Measurements from ENCODE around the gene ZNF410. TPM values are rescaled to one million over a fixed set of nuclear protein-coding genes. Genes with fewer than 3 reads are reported as not detected.

The ZNF410 gene
- total and polyA plus RNA-seq, 2 of the 8 experiments (the other 6 are each of a cell fraction or from before 2014, with no cell fraction given), result 11.2 to 18.9 TPM

- FAIRE-seq (no peak), DNase-seq (ENCODE audit: low read depth in 1 of 2, low spot score in 2 of 2) (no peak)
- no peak overlapping the region for H3K23ac ChIP-seq (ENCODE audit: insufficient read length)
- 80% methylated on average over 1 of the region's 1 CpG; no CpG with 5 or more reads in 1 of the 2 experiments for WGBS, 2 experiments (ENCODE audit: extremely low coverage in 1 of 2, insufficient coverage in 1 of 2, insufficient read length in 1 of 2, insufficient replicate concordance in 2 of 2, low coverage in 1 of 2, low lambda C conversion rate in 2 of 2, missing lambda C conversion rate in 1 of 2)
- H3K4me3 ChIP-seq (ENCODE audit: extremely low read depth in 1 of 4, insufficient read depth in 2 of 4, low read depth in 3 of 4, low read length in 4 of 4), result no peak overlapping the region
- H3K27me3 ChIP-seq (replicated peaks in 1 of 4; ENCODE audit: control insufficient read depth in 3 of 4, extremely low read depth in 1 of 4, insufficient read depth in 3 of 4, low read length in 3 of 4), result no peaks in the 10 kb centered on the region
- peaks cover 0 to 9% (median 4%) of the 10 kb centered on the region in 4 experiments; a peak in 3 of 8 replicates for H3K36me3 ChIP-seq (ENCODE audit: control insufficient read depth in 2 of 4, insufficient read depth in 4 of 4, low read length in 3 of 4)
- no peaks in the 10 kb centered on the region for H3K9me3 ChIP-seq (ENCODE audit: insufficient read depth in 2 of 2, low read depth in 1 of 2, low read length in 1 of 2)
- H3K4me1 ChIP-seq (replicated peaks in 1 of 4; ENCODE audit: control insufficient read depth in 3 of 4, insufficient read depth in 4 of 4, low read length in 3 of 4), result no peaks in the 10 kb centered on the region
- no peaks in the 10 kb centered on the region for H3K79me1 ChIP-seq (ENCODE audit: low read depth, low read length)
- no peak overlapping the region for H3K56ac ChIP-seq (replicated peaks; ENCODE audit: insufficient read length, low read depth, low read length)
- no peak for TF ChIP-seq TBP (IDR thresholded peaks at IDR 0.05; ENCODE audit: low read depth, low read length)
- TF ChIP-seq SP2 (IDR thresholded peaks at IDR 0.05; ENCODE audit: low read length), result no peak
- H2BK20ac ChIP-seq (ENCODE audit: low read length), result no peak overlapping the region
- CTCF ChIA-PET (ENCODE audit: partially characterized antibody), result interaction anchor here (0.7 kb wide), 1 partner anchor 19 kb away, joined by 3 read pairs; no protein-coding TSS in a partner anchor
- H3K9ac ChIP-seq (replicated peaks in 1 of 4; ENCODE audit: extremely low read depth in 1 of 4, low read depth in 3 of 4, low read length in 3 of 4), result no peak overlapping the region
- no peaks in the 10 kb centered on the region for H3K79me2 ChIP-seq (ENCODE audit: control insufficient read depth in 1 of 2, insufficient read depth in 2 of 2, low read length in 2 of 2)
- H2AK5ac ChIP-seq (ENCODE audit: low read depth, low read length), result no peak overlapping the region
- H3K14ac ChIP-seq (ENCODE audit: insufficient read length), result no peak overlapping the region
- H2AFZ ChIP-seq (ENCODE audit: low read length), result no peak overlapping the region
- no peak overlapping the region for H4K5ac ChIP-seq (ENCODE audit: insufficient read length, low read depth, low read length)
- POLR2A ChIA-PET (ENCODE audit: partially characterized antibody), result no interaction called here
- H3K27ac ChIP-seq (ENCODE audit: low read depth, low read length), result no peak overlapping the region
- no peaks in the 10 kb centered on the region; the same call in 1 of the 2 replicates for H3K23me2 ChIP-seq (ENCODE audit: low read depth, low read length)
- H2BK15ac ChIP-seq (ENCODE audit: low read length), result no peak overlapping the region
- no peak overlapping the region for H2BK12ac ChIP-seq (ENCODE audit: low read depth, low read length)
- no peak overlapping the region for H2BK5ac ChIP-seq (ENCODE audit: low read depth, low read length)
- no peak overlapping the region for H4K91ac ChIP-seq (replicated peaks; ENCODE audit: insufficient read length, low read length)
- H4K8ac ChIP-seq (ENCODE audit: extremely low read depth, insufficient read depth, low read length), result no peak overlapping the region
- no peak overlapping the region for H3K18ac ChIP-seq (ENCODE audit: extremely low read depth, low read length)
- no peak overlapping the region for H3K4ac ChIP-seq (replicated peaks; ENCODE audit: insufficient read length, low read depth, low read length)
- no peak overlapping the region for H2BK120ac ChIP-seq (replicated peaks; ENCODE audit: low read depth, low read length)
- no peak overlapping the region for H3K4me2 ChIP-seq (ENCODE audit: insufficient read depth in 1 of 2, low read depth in 2 of 2, low read length in 2 of 2)
- H4K20me1 ChIP-seq (replicated peaks in 1 of 2; ENCODE audit: control insufficient read depth in 1 of 2, insufficient read depth in 2 of 2, low read length in 2 of 2), result no peaks in the 10 kb centered on the region
These were observed 67.1 kb downstream of the ZNF410 start for GRCh38 chr14:73953731-73954130.

Measured in H1 (cell line).